ENCODE results near the gene PDCD11. TPM values are rescaled to one million over a fixed set of nuclear protein-coding genes. Genes with fewer than 3 reads are reported as not detected.

The PDCD11 gene
- total and polyA plus RNA-seq, 2 experiments from 2014 or later = 17.5 to 26.6 TPM

GRCh38 chr10:103439776-103440175 is 43.4 kb downstream of the PDCD11 start:
- in situ Hi-C loops (cut with MboI) = no loop called here
- H3K79me2 ChIP-seq (ENCODE audit: insufficient read depth) = no peaks in the 10 kb centered on the region
- 88 to 90% methylated on average over 4 of the region's 4 CpGs for WGBS, 2 experiments (ENCODE audit: low coverage in 1 of 2, low lambda C conversion rate in 2 of 2, missing lambda C conversion rate in 2 of 2)
- no peaks in the 10 kb centered on the region for H3K27me3 ChIP-seq (replicated peaks; ENCODE audit: insufficient read depth)
- no peak for DNase-seq
- H3K9me3 ChIP-seq (ENCODE audit: low read depth) = no peaks in the 10 kb centered on the region
- no peak overlapping the region for H3K4me2 ChIP-seq (ENCODE audit: unreplicated experiment)
- peaks cover 54% of the 10 kb centered on the region for H3K36me3 ChIP-seq (ENCODE audit: low read depth)
- H3K9me2 ChIP-seq (ENCODE audit: insufficient read depth) = no peaks in the 10 kb centered on the region
- no peak overlapping the region for H2AFZ ChIP-seq
- H3K4me1 ChIP-seq (ENCODE audit: insufficient read depth) = no peaks in the 10 kb centered on the region
- H4K20me1 ChIP-seq (ENCODE audit: insufficient read depth) = no peaks in the 10 kb centered on the region
- no peak overlapping the region for H3K9ac ChIP-seq
- TF ChIP-seq EZH2 (IDR thresholded peaks at IDR 0.05; ENCODE audit: insufficient read depth, poor library complexity, severe bottlenecking) = no peak
- no peak for TF ChIP-seq EZH2phosphoT487 (IDR thresholded peaks at IDR 0.05; ENCODE audit: insufficient read depth, low read depth)
- H3K27ac ChIP-seq = no peak overlapping the region
- H3F3A ChIP-seq (ENCODE audit: insufficient read depth) = peaks cover 27% of the 10 kb centered on the region
- H3K4me3 ChIP-seq = no peak overlapping the region

GRCh38 chr10:103440416-103440815 is 44.0 kb downstream of the PDCD11 start:
- Histone ChIP-seq H3K4me3 (no peak overlapping the region), H4K20me1 (ENCODE audit: insufficient read depth) (no peaks in the 10 kb centered on the region), H3K4me2 (ENCODE audit: unreplicated experiment) (no peak overlapping the region), H3K27me3 (replicated peaks; ENCODE audit: insufficient read depth) (no peaks in the 10 kb centered on the region), H3K9me2 (ENCODE audit: insufficient read depth) (no peaks in the 10 kb centered on the region), H3K9ac (no peak overlapping the region), H3K36me3 (ENCODE audit: low read depth) (peaks cover 57% of the 10 kb centered on the region), H3K79me2 (ENCODE audit: insufficient read depth) (peaks cover 4% of the 10 kb centered on the region; the same call in 1 of the 2 replicates), H3K4me1 (ENCODE audit: insufficient read depth) (peaks cover under 1% of the 10 kb centered on the region; the same call in 1 of the 2 replicates), H3K9me3 (ENCODE audit: low read depth) (no peaks in the 10 kb centered on the region), H3F3A (ENCODE audit: insufficient read depth) (peaks cover 33% of the 10 kb centered on the region), H2AFZ (no peak overlapping the region), H3K27ac (no peak overlapping the region)
- 88 to 93% methylated on average over 5 to 14 of the region's 14 CpGs for WGBS, 2 experiments (ENCODE audit: low coverage in 1 of 2, low lambda C conversion rate in 2 of 2, missing lambda C conversion rate in 2 of 2)
- no peak for DNase-seq
- in situ Hi-C loops (cut with MboI) = no loop called here
- TF ChIP-seq EZH2phosphoT487 (IDR thresholded peaks at IDR 0.05; ENCODE audit: insufficient read depth, low read depth) (no peak), EZH2 (IDR thresholded peaks at IDR 0.05; ENCODE audit: insufficient read depth, poor library complexity, severe bottlenecking) (no peak)

- no peak overlapping the region for H3K4me3 ChIP-seq
- peaks cover 11% of the 10 kb centered on the region; the same call in 1 of the 2 replicates for H3K79me2 ChIP-seq (ENCODE audit: insufficient read depth)
- H3K4me1 ChIP-seq (ENCODE audit: insufficient read depth) = peaks cover 8% of the 10 kb centered on the region
- H3K4me2 ChIP-seq (ENCODE audit: unreplicated experiment) = no peak overlapping the region
- H3K27ac ChIP-seq = peak overlapping the region; percentile 41; the same call in 1 of the 2 replicates
- TF ChIP-seq EZH2 (IDR thresholded peaks at IDR 0.05; ENCODE audit: insufficient read depth, poor library complexity, severe bottlenecking) = no peak
- TF ChIP-seq EZH2phosphoT487 (IDR thresholded peaks at IDR 0.05; ENCODE audit: insufficient read depth, low read depth) = no peak
- WGBS, 2 experiments (ENCODE audit: low coverage in 1 of 2, low lambda C conversion rate in 2 of 2, missing lambda C conversion rate in 2 of 2) = 71 to 74% methylated on average over 8 of the region's 8 CpGs
- H3K9ac ChIP-seq = no peak overlapping the region
- peaks cover 40% of the 10 kb centered on the region for H3F3A ChIP-seq (ENCODE audit: insufficient read depth)
- no peaks in the 10 kb centered on the region for H3K9me2 ChIP-seq (ENCODE audit: insufficient read depth)
- H2AFZ ChIP-seq = no peak overlapping the region
- H4K20me1 ChIP-seq (ENCODE audit: insufficient read depth) = no peaks in the 10 kb centered on the region
- peak; percentile 28 for DNase-seq
- no peaks in the 10 kb centered on the region for H3K27me3 ChIP-seq (replicated peaks; ENCODE audit: insufficient read depth)
- peaks cover 56% of the 10 kb centered on the region for H3K36me3 ChIP-seq (ENCODE audit: low read depth)
- in situ Hi-C loops (cut with MboI) = no loop called here
- H3K9me3 ChIP-seq (ENCODE audit: low read depth) = no peaks in the 10 kb centered on the region
Measured at GRCh38 chr10:103441206-103441605, 44.8 kb downstream of the PDCD11 start.

- H3K36me3 ChIP-seq (ENCODE audit: low read depth) = peaks cover 53% of the 10 kb centered on the region
Measured at GRCh38 chr10:103441611-103442010, 45.2 kb downstream of the PDCD11 start.

More at GRCh38 chr10:103441611-103442010, 45.2 kb downstream of the PDCD11 start:
- H3K9ac ChIP-seq = no peak overlapping the region
- DNase-seq = no peak
- no peaks in the 10 kb centered on the region for H3K9me3 ChIP-seq (ENCODE audit: low read depth)
- TF ChIP-seq EZH2phosphoT487 (IDR thresholded peaks at IDR 0.05; ENCODE audit: insufficient read depth, low read depth) (no peak), EZH2 (IDR thresholded peaks at IDR 0.05; ENCODE audit: insufficient read depth, poor library complexity, severe bottlenecking) (no peak)
- peaks cover 13% of the 10 kb centered on the region for H3K79me2 ChIP-seq (ENCODE audit: insufficient read depth)
- WGBS, 2 experiments (ENCODE audit: low coverage in 1 of 2, low lambda C conversion rate in 2 of 2, missing lambda C conversion rate in 2 of 2) = 83 to 86% methylated on average over 8 of the region's 8 CpGs
- H3K4me3 ChIP-seq = no peak overlapping the region
- no peak overlapping the region for H2AFZ ChIP-seq
- H3K4me2 ChIP-seq (ENCODE audit: unreplicated experiment) = no peak overlapping the region
- H3K4me1 ChIP-seq (ENCODE audit: insufficient read depth) = peaks cover 12% of the 10 kb centered on the region
- no peaks in the 10 kb centered on the region for H3K9me2 ChIP-seq (ENCODE audit: insufficient read depth)
- no peaks in the 10 kb centered on the region for H4K20me1 ChIP-seq (ENCODE audit: insufficient read depth)
- H3K27ac ChIP-seq = 0 out of 2 replicates have a peak overlapping the region, but pooled peaks have one; percentile 12
- in situ Hi-C loops (cut with MboI) = no loop called here
- H3F3A ChIP-seq (ENCODE audit: insufficient read depth) = peaks cover 40% of the 10 kb centered on the region
- no peaks in the 10 kb centered on the region for H3K27me3 ChIP-seq (replicated peaks; ENCODE audit: insufficient read depth)

Data from GM23248 (cell line).